GM18505 (cell line): ENCODE measurements around the gene PDGFB.

Experiments
- ATAC-seq: cut with Tn5 transposase; IDR thresholded peaks from one replicate; pipeline ENCODE4 v1.9.1; 2021; ENCODE audit not compliant: unreplicated experiment
- POLR2A ChIP-seq: IDR thresholded peaks from 4 replicates; pipeline ENCODE4 v1.6.1; 2011; ENCODE audit warnings: borderline replicate concordance; ENCODE audit not compliant: insufficient read depth, insufficient read length; ENCODE audit errors: extremely low read depth

The PDGFB gene

DNA sequence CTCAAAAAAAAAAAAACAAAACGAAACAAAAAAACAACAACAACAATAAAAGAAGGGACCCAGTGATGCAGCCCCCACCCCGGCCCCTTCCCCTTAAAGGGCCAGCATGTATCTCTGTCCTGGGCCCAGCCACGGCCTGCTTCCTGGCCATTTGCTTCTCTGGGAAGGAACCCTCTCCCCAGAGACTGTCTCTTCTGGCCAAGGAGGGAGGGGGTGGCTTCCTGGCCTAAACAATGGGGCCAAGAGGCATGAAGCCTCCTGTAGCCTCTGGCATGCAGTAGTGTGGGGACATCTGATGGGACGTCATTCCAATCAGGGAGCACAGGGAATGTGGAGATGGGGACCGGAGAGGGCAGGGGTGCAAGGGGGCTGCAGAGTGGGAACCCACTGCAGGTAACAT is 25.5 kb upstream of the PDGFB start:
- ATAC-seq = no peak
- no peak for TF ChIP-seq POLR2A

DNA sequence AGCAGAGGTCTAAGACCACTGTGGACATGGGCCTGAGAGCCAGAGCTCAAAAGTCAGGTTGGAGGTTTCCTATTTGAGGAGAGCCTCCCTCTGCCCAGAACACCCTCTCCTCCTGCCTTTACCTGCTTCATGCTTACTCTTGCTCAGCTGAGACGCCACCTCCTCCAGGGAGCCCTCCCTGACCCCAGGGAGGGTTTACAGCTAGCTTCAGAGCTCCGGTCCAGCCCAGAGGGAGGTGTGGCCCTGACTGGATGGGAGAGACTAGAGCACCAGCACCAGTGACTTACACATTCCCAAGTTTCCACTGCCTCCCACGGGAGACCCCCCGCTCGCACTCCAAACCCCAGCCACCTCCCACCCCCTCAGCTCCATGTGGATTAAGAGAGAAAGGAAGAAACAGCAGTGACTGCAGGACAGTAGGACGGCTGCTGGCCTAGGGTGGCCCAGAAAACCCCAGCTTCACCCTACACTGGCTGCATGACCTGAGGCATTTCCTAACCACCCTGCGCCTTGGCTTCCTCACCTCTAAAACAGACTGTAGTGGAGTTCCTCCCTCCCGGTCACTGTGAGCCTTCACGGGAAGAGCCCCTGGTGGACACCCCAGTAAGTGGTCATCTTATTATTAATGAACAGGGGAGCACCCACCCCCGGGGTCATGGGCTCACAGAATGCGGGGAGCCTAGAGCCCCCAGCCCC is 24.5 kb upstream of the PDGFB start:
- no peak for TF ChIP-seq POLR2A
- ATAC-seq = no peak

DNA sequence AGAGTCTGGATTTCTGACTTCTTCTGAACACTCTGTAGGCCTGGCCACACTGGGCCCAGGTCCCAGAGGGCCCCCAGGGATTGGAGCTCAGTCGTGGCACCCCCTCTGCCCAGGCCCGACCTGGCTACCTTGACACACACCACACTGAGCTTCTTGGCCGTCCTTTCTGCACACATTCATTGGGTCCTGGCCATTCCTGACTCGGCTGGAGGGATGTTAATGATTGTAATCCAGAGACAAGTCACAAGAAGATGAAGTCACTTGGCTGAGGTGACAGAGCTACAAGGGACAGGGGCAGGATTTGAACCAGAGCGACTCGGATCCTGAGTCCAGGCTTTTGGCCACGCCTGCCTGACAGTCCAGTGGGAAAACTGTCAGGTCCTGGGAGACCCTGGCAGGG is 23.9 kb upstream of the PDGFB start:
- ATAC-seq = no peak
- no peak for TF ChIP-seq POLR2A

DNA sequence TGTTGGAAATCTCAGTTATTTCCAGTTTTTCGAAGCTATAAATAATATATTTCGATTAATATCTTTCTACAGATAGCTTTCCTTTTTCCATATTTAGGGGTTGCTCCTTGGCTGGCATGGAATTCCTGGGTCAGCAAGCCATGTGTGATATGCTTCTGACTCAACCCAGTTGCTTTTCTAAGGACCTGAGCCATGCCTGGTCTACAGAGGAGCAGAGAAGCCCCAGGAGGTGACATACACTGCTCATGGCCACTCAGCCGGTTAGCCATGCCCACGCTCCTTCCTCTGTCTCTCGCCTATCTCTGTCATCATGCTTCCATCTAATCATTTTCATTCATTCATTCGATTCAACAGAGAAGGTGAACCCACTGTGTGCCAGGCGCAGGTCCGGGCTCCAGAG is 23.2 kb upstream of the PDGFB start:
- TF ChIP-seq POLR2A = no peak
- no peak for ATAC-seq

DNA sequence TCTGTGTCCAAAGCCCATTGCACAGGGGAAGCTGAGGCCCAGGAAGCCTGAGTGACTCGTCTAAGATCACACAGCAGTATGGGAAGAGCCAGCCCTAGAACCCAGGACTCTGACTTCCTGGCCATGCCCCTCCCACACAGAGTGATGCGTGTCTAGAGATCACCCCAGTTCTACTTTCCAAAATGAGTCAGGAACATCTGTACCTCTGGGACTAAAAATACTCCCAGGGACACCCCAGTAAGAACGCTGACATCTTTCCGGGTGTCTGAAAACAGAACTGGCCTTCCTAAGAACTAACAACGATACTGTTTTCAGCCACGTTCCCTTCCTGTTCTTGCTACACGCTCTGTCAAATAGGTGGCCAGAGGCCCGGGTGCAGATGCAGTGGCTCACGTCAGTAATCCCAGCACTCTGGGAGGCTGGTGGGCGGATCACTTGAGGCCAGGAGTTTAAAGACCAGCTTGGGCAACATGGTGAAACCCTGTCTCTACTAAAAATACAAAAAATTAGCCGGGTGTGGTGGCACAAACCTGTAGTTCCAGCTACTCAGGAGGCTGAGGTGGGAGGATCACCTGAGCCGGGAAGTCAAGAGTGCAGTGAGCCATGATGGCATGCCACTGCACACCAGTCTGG is 21.7 kb upstream of the PDGFB start:
- no peak for TF ChIP-seq POLR2A
- peak; percentile 57 for ATAC-seq

DNA sequence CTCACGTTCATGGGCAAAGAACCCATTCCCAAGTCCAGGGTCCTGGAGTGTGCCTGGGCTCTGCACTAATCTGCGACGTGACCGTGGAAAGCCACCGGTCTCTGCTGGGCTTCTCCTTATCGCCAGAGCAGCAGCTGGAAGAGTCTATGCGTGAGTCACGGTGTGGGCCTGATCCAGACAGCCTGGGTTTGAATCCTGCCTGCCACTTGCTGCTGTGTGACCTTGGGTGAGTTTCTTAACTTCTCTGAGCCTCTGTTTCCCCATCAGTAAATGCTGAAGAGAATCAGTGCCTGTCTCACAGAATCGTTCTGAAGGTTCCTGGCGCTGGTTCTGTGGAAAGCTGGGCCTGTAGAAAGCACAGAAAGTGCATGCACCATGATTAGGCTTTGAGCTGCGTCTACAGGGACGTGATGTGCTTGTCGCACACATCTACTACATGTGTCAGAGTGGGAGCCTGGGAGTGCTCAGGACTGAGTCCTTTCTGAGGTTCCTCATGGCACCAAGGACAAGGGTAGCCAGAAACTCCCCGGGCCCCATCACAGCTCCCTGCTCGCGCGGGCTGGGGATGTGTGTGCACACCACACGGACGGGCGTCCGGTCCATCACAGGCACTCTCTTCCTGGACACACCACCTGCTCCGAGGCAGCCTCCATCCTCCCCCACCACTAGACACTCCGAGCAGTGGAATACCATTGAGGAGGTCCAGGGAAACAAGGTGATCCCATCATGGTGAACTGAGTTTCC is 20.5 kb upstream of the PDGFB start:
- ATAC-seq = no peak
- TF ChIP-seq POLR2A = no peak

DNA sequence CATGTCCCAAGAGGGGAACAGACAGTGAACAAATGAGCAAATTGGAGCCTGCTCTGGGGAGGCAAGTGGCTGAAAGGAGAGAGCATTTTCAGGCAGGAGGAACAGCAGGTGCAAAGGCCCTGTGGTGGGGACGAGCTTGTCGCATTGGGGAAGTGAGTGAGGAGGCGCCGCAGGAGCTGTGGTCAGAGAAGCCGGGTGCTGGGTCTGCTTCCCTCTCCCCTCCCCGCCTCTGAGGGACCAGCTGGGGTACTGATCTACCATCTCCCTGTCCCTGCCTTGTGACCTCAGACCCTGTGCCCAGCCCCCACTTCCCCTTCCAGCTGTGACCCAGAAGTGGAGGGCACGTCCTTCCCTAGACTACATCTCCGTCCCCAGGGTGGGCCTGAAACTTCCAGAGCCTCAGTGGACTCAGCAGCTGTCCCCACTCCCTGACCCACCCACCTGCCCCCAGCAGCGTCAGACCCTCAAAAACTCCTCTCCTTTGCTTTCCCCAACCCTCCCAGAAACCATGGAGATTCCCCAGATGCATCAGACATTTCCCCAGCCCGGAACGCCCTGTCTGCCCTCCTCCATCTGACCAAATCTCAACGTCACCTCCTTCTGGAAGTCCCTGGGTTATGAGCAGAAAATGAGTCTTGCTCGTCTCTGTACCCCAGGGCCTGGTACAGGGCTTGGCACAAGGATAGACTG is 19.7 kb upstream of the PDGFB start:
- no peak for ATAC-seq
- no peak for TF ChIP-seq POLR2A

DNA sequence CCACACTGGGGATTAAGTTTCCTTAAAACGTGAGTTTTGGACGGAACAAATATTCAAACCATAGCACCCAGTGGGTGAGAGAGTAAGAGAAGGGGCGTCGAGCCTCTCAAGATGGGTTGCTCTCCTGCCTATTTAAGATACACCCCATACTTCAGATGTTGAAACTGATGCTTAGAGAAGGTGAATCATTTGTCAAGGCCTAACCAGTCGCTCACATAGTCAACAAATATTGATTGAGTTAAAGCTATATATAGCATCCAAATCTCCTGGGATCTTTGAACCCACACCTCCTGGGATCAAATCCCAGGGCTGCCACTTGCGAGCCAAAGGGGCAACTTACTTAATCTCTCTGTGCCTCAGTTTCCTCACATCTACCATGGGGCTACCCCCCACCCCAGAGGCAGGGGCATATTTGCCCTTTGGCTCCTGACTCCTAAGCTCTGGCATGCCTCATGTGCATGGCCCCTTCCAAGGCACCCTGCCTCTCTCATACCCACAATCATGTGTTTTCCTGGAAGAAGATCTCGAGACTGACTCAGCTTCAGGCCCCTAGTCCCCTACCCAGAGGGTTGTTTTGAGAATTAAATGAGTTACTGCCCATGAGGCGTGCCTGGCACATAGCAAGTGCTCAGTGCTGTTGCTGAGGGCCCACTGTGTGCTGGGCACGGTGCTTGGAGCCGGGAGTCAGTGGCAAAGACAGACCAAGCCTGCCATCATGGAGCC is 19.0 kb upstream of the PDGFB start:
- no peak for TF ChIP-seq POLR2A
- ATAC-seq = no peak

DNA sequence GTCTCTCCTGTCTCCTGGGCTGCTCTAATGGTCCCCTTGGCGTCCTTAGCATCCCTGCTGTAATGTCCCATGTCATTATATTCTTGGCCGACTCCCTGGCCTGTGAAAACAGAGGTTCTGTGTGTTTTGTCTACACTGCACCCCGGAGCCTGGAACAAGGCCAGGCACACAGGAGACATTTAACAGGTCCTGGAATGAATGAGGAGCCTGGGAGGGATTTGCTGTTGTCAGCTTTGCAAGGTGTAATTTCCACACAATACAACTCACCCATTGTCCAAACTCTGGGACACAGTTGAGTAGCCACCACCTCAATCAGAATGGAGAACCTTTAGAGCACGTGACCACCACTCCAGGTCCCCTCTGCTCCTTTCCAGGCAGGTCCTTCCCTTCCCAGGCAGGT is 14.9 kb upstream of the PDGFB start:
- no peak for TF ChIP-seq POLR2A
- ATAC-seq = no peak

DNA sequence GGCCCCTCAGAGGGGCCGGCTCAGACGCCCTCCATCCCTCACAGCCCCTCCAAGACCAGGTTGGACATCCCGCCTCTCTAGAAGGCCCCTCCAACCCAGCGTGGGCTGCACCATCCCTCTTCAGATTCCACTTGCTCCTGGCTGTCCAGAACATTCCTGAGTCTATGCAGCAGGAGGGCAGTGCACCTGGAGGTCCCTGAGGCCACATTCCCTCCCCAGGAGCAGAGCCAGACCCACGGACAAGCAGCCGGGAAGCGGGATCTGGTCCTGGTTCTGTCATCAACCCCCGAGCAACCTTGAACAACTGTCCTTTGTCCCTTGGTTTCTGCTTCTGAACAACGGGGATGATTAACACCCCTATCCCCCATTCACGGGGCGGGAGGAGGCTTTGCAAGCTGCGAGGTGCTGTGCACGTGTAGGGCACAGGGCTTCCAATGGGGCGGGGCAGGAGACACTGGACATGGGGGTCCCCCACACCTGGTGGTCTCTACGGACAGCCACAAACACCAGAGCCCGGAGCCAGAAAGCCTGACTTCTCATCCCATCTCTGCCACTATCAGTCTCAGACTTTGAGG is 13.2 kb upstream of the PDGFB start:
- ATAC-seq = no peak
- TF ChIP-seq POLR2A = no peak

DNA sequence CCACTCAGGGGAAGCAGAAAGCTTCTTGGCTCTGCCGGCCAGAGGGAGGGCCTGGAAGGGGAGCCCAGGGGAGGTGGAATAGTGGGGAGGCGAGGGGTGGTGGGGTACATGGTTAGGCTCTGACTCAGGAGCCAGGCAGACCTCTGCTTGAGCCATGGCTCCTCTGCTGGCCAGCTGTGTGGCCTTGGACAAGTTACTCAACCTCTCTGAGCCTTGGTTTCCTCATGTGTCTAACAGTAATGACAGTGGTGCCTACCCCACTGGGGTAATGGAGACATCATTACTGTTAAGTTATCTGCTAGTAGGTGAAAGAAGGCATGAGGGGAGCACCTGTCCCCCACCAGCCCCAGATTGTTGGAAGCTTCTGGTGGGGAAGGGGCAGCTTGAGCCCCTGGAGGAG is 12.2 kb upstream of the PDGFB start:
- ATAC-seq = no peak
- TF ChIP-seq POLR2A = no peak

DNA sequence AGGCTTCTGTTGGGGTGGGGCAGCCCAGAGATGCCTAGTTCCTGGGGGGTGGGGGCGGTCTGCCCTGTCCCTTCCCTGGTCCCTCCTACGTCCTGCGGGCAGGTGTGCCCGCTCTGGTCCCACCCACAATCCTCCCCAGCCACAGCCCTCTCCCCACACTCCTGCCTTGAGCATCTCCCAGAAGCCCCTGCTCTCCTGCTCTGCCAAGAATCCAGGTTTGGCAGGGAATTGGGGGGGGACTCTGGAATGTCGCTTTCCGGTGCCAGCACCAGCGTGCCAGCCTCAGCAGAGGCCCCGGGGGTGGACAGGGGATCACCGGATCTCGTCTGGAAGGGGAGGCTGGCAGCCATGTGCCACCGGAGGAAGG is 11.4 kb upstream of the PDGFB start:
- ATAC-seq = no peak
- no peak for TF ChIP-seq POLR2A
